Neural cell (in vitro differentiated cells): ENCODE data around the gene SLCO1A2. TPM values are rescaled to one million over a fixed set of nuclear protein-coding genes. Genes with fewer than 3 reads are reported as not detected.

ENCODE experiments used
- H2AFZ ChIP-seq: fragments of 200-600, 300-800 bp; sonication (generic), shearing (Covaris generic); 2 replicates; pipeline ENCODE4 v1.6.0; 2014; ENCODE audit warnings: low read depth, mild to moderate bottlenecking, antibody characterized with exemption, low read length, moderate library complexity
- H3F3A ChIP-seq: fragments of 200-600 bp; shearing (Covaris generic); 2 replicates; pipeline ENCODE4 v1.6.1; 2016; ENCODE audit warnings: mild to moderate bottlenecking, moderate library complexity, mixed read lengths, antibody characterized with exemption, low read length; ENCODE audit not compliant: insufficient read depth, poor library complexity, severe bottlenecking
- H3K27ac ChIP-seq: fragments of 200-600, 300-800 bp; sonication (generic), shearing (Covaris generic); 2 replicates; pipeline ENCODE4 v1.5.1; 2014; ENCODE audit warnings: mild to moderate bottlenecking, low read length, moderate library complexity
- H3K27me3 ChIP-seq: fragments of 300-800, 200-600 bp; sonication (generic), shearing (Covaris generic); 2 replicates; pipeline ENCODE4 v1.6.0; 2014; ENCODE audit warnings: mild to moderate bottlenecking, low read depth, low read length, moderate library complexity; ENCODE audit not compliant: insufficient read depth
- H3K36me3 ChIP-seq: fragments of 300-800, 200-600 bp; sonication (generic), shearing (Covaris generic); 2 replicates; pipeline ENCODE4 v1.5.1; 2014; ENCODE audit warnings: mild to moderate bottlenecking, antibody characterized with exemption, low read length, moderate library complexity; ENCODE audit not compliant: insufficient read depth
- H3K4me2 ChIP-seq: fragments of 300-800, 200-600 bp; sonication (generic), shearing (Covaris generic); 2 replicates; pipeline ENCODE4 v1.6.0; 2014; ENCODE audit warnings: mild to moderate bottlenecking, low read length
- H3K4me3 ChIP-seq: fragments of 300-800, 200-600 bp; sonication (generic), shearing (Covaris generic); 2 replicates; pipeline ENCODE4 v1.5.1; 2014; ENCODE audit warnings: mild to moderate bottlenecking, low read length, moderate library complexity
- H3K79me2 ChIP-seq: fragments of 200-600 bp; shearing (Covaris generic); replicated peaks from 2 replicates; pipeline ENCODE4 v1.6.0; 2014; ENCODE audit warnings: mild to moderate bottlenecking, low read length, moderate library complexity; ENCODE audit not compliant: insufficient read depth
- H3K9ac ChIP-seq: fragments of 300-800, 200-600 bp; sonication (generic), shearing (Covaris generic); 2 replicates; pipeline ENCODE4 v1.6.1; 2016; ENCODE audit warnings: mild to moderate bottlenecking, low read length, mixed read lengths
- H3K9me2 ChIP-seq: fragments of 200-600 bp; shearing (Covaris generic); 2 replicates; pipeline ENCODE4 v1.6.1; 2016; ENCODE audit warnings: mild to moderate bottlenecking, low read length, mixed read lengths; ENCODE audit not compliant: insufficient read depth
- H3K9me3 ChIP-seq: fragments of 200-600, 300-800 bp; sonication (generic), shearing (Covaris generic); 2 replicates; pipeline ENCODE4 v1.6.1; 2016; ENCODE audit warnings: mild to moderate bottlenecking, mixed run types, low read length, moderate library complexity, mixed read lengths
- H4K20me1 ChIP-seq: fragments of 200-600 bp; shearing (Covaris generic); 2 replicates; pipeline ENCODE4 v1.6.1; 2016; ENCODE audit warnings: mild to moderate bottlenecking, mixed run types; ENCODE audit not compliant: insufficient read depth
- CTCF ChIP-seq: fragments of 450-650 bp; IDR thresholded peaks from 2 replicates; pipeline ENCODE4 v1.5.1; 2014; ENCODE audit warnings: antibody characterized with exemption, mild to moderate bottlenecking, moderate library complexity; ENCODE audit not compliant: poor library complexity, severe bottlenecking
- EP300 ChIP-seq: fragments of 450-650 bp; conservative IDR thresholded peaks from 2 replicates; pipeline ENCODE4 v1.6.1; 2014; ENCODE audit warnings: antibody characterized with exemption, mild to moderate bottlenecking, moderate library complexity; ENCODE audit not compliant: poor library complexity, severe bottlenecking
- EZH2 ChIP-seq: fragments of 200-600, 300-800 bp; shearing (Covaris generic), sonication (generic); IDR thresholded peaks from 2 replicates; pipeline ENCODE4 v1.6.1; 2014; ENCODE audit warnings: antibody characterized with exemption, low read length, borderline replicate concordance, mild to moderate bottlenecking; ENCODE audit not compliant: insufficient read depth, poor library complexity, severe bottlenecking
- MXI1 ChIP-seq: fragments of 450-650 bp; conservative IDR thresholded peaks from 2 replicates; pipeline ENCODE4 v1.6.1; 2014; ENCODE audit warnings: antibody characterized with exemption, mild to moderate bottlenecking; ENCODE audit not compliant: poor library complexity, severe bottlenecking
- POLR2AphosphoS5 ChIP-seq: IDR thresholded peaks from 2 replicates; pipeline ENCODE4 v1.6.1; 2012
- RAD21 ChIP-seq: fragments of 450-650 bp; conservative IDR thresholded peaks from 2 replicates; pipeline ENCODE4 v1.6.1; 2014; ENCODE audit warnings: antibody characterized with exemption, mild to moderate bottlenecking, moderate library complexity
- REST ChIP-seq: IDR thresholded peaks from 2 replicates; pipeline ENCODE4 v1.6.1; 2012; ENCODE audit warnings: borderline replicate concordance
- SMC3 ChIP-seq: fragments of 450-650 bp; conservative IDR thresholded peaks from 2 replicates; pipeline ENCODE4 v1.6.1; 2014; ENCODE audit warnings: antibody characterized with exemption, mild to moderate bottlenecking, moderate library complexity; ENCODE audit not compliant: poor library complexity
- TAF1 ChIP-seq: IDR thresholded peaks from 2 replicates; pipeline ENCODE4 v1.6.1; 2012; ENCODE audit warnings: low read depth
- polyA plus RNA-seq: library from polyadenylated mRNA; depleted of rRNA; stranded (reverse); fragments of >200 nt; gene quantifications from 2 replicates; pipeline ENCODE4 v1.2.3, GENCODE V29; 2014

Gene SLCO1A2
- polyA plus RNA-seq, 1 donor from 2014 or later = not detected

GRCh38 chr12:21300632-21301031 lies 34.1 kb downstream of the SLCO1A2 start:
- no peak for TF ChIP-seq EZH2
- no peak for TF ChIP-seq CTCF
- TF ChIP-seq REST = no peak
- no peak for TF ChIP-seq POLR2AphosphoS5
- no peak for TF ChIP-seq MXI1
- no peak for TF ChIP-seq RAD21
- no peak for TF ChIP-seq EP300
- no peak for TF ChIP-seq SMC3
- no peak for TF ChIP-seq TAF1

DNA sequence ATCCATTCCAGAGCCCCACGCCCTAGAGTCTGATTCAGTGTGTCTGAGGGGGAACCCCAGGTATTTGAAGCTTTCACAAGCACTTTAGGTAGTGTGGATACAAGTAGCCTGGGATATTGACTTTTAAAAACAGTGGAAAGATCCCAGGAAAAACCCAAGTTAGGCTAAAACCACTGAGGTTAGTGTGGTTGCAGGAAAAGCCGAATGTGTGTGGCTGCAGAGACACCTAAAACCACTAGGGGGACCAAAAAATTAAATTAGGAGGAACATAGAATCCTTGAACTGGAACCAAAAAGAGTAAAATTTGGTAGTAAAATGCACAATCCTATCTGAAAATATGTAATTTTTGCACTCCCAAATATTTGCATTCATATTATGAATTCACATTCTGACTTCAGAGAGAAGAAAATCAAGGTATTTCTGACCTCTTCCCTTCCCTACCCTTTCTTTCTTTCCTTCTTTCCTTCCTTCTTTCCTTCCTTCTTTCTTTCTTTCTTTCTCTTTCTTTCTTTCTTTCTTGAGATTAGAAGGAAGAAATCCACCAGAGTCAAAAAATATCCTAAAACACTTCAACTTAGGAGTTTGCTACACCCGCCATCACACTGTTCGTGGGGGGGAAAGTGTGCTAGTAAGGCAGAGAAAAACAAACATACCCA lies 37.8 kb downstream of the SLCO1A2 start:
- no peak overlapping the region for H3K4me2 ChIP-seq
- H3K9ac ChIP-seq = no peak overlapping the region
- no peaks in the 10 kb centered on the region for H4K20me1 ChIP-seq
- H3K9me3 ChIP-seq = no peaks in the 10 kb centered on the region
- H3F3A ChIP-seq = no peaks in the 10 kb centered on the region
- no peak overlapping the region for H2AFZ ChIP-seq
- no peaks in the 10 kb centered on the region for H3K27me3 ChIP-seq
- H3K4me3 ChIP-seq = no peak overlapping the region
- H3K9me2 ChIP-seq = no peaks in the 10 kb centered on the region
- H3K79me2 ChIP-seq = no peaks in the 10 kb centered on the region
- TF ChIP-seq CTCF (peak; percentile 42), REST (no peak)
- H3K36me3 ChIP-seq = no peaks in the 10 kb centered on the region
- H3K27ac ChIP-seq = no peak overlapping the region

More at GRCh38 chr12:21300632-21301031, 34.1 kb downstream of the SLCO1A2 start:
- H3K4me3 ChIP-seq = no peak overlapping the region
- H3K4me2 ChIP-seq = no peak overlapping the region
- H3K79me2 ChIP-seq = no peaks in the 10 kb centered on the region
- no peaks in the 10 kb centered on the region for H4K20me1 ChIP-seq
- no peak overlapping the region for H2AFZ ChIP-seq
- H3F3A ChIP-seq = no peaks in the 10 kb centered on the region
- H3K27ac ChIP-seq = no peak overlapping the region
- no peaks in the 10 kb centered on the region for H3K9me3 ChIP-seq
- H3K9me2 ChIP-seq = no peaks in the 10 kb centered on the region
- H3K9ac ChIP-seq = no peak overlapping the region
- H3K27me3 ChIP-seq = no peaks in the 10 kb centered on the region
- H3K36me3 ChIP-seq = no peaks in the 10 kb centered on the region
